Activated CD8-positive, alpha-beta memory T cell treated with anti-CD3 and anti-CD28 coated beads for 24 hours (primary cell): ENCODE results near the gene PRDX3.

Experiments used
- DNase-seq: peaks from one replicate; pipeline ENCODE4 v3.0.0-alpha.2; 2020

Gene PRDX3

DNA sequence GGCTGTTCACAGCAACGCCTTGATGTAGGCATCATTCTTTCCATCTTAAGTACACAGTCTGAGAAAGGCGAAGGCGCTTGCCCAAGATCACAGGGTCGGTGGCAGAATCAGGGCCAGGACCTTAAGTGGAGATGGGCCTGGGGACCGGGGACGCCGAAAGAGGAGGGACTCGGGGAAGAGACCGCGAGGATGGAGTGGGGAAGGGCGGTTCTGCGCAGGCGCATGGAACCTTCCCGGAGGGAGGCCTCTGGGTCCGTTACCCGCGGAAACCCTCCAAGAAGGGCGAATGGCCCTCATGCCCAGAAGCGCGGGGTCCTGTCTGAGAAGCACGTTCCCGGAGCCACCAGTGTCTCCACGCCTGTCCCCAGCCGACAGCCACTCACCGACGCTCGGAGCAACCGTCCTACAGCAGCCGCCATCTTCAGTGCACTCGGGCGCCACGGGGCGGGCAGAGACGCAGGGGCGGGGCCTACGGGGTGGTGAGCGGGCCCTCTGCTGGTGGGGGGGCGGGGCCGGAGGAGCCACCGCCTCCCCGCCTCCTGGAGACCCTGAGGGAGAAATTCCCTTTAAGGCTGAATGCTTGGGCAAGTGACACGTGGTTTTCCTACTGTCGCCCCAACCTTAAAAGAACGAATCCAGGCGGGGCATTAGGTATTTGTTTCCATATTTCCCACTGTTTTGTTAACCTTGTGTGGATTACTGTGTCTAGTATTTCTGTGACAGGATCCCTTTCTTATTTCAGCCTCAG, at the start of gene PRDX3:
Gene PRDX3, minus strand, starts transcription at position 441 of the 748 bp plus-strand sequence. Its CDS starts 22 bp downstream, at position 419.
- peak; percentile 97 for DNase-seq

GRCh38 chr10:119227825-119228224, 49.2 kb upstream of the PRDX3 start:
- no peak for DNase-seq

DNA sequence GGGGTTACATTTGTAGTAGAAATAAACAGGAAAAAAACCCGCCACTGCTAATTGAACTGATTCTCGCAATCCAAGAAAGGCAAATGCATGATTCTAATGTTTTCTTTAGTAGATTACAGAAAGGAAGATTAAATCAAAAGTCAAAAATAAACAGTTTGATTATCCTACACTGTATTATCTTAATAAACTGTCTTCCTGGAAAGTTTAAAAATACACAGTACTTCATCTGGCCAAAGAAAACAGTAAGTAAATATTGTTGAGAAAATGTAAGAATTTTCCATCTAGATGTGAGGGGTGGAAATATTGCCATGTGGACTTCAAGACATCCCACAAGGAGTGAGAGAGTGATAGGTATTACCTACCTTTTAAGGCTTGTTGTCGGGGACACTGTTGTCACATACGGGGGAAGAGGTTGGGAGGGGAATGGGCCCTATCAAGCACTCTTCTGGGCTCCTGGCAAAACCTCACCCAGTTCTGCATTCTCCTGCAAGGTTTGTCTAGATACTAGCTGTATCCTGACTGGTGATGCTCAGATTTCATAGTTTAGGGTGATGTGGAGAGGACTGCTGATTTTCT, 46.6 kb upstream of the PRDX3 start:
- DNase-seq = no peak

DNA sequence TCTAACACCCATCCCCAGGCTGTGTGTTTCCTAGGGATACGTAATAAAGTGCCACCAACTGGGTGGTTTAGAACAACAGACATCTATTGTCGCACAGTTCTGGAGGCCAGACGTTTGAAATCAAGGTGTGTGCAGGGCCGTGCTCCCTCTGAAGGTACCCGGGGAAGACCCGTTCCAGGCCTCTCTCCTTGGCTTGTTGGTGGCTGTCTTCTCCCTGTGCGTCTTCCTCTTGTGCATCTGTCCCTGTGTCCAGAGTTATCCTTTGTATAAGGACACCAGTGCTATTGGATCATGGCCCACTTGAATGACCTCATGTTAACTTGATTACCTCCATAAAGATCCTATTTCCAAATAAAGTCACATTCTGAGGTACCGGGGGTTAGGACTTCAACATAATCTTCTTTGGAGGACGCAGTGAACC, 44.4 kb upstream of the PRDX3 start:
- DNase-seq = no peak

- no peak for DNase-seq
Observed at GRCh38 chr10:119222537-119222936, 43.9 kb upstream of the PRDX3 start.

- DNase-seq = no peak
Observed at GRCh38 chr10:119221666-119222065, 43.1 kb upstream of the PRDX3 start.

- DNase-seq = no peak
Observed at GRCh38 chr10:119221201-119221600, 42.6 kb upstream of the PRDX3 start.

DNA sequence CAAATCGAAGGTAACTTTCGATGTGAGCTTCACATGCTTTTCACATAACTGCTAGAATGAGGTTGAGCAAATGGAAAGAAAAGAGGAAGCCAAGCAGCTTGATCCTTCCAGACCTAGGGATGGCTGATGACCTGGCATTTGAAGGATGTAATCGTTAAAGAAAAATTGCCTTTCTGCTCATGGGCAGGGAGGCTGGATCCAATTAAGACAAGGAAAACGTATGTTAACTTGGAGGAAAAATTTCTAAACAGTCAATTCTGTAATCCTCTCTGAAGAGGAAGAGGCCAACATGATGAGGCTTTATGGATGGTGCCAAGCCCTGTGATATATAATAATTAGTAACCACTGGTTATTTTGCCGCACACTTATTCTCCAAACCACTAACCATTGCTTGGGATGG, 41.3 kb upstream of the PRDX3 start:
- no peak for DNase-seq

DNA sequence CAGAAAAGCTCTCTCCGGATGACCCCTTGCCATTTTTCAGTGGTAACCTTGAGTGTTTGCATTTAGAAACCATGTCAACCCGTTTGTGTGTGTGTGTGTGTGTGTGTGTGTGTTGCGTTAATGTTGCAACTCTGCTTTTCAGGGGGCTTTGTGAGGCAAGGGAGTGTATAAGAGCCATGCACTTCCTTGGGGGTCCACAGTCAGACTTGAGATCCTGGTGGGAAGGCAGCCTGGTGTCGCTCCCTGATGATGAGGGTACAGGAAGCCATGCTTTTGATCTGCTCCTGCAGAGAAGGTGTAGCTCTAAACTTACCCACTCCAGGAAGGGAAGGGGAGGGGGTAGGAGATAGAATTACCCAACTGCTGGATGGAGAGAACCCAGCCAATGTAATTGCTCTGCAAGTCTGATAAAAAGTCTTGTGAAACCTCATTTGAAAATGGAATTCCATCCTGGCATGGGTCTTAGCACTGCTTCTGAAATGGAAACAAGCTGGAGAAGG, 39.4 kb upstream of the PRDX3 start:
- no peak for DNase-seq

- no peak for DNase-seq
Observed at GRCh38 chr10:119217401-119217800, 38.8 kb upstream of the PRDX3 start.

DNA sequence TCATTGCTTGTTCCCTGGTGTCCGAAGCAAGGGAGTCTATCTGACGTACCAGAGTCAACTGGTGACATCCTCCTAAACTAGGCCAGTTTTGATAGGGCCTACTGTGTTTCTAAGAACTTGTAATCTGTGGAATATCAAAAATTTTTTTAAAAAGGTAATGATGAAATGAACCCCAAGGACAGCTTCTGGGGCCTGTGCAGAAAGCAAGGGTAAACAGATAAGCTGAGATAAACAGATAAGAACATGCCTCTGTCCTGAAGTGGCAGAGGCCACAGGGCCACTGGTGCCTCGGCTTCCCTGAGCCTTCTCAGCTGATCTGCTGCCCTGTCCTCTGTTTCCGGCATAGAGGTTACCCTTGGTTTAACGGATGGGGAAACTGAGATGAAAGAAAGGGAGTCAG, 37.5 kb upstream of the PRDX3 start:
- no peak for DNase-seq

DNA sequence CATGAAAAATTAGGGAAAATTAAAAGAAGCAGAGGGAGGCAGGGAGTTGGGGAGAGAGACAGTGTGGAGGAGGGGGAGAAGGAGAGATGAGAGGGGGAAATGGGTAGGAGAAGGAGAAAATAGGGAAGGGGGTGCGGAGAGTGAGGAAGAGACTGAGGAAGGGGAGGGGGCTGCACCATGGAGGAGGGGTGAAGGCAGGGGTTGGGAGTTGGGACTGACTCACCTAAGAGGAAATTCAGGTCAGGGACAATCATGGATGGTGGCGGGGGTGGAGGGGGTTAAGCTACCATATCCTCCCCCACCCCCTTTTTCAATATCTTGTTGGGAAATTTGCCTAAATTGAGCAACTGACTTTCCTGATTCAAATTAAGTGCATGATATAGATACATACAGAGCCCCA, 36.8 kb upstream of the PRDX3 start:
- DNase-seq = no peak

DNA sequence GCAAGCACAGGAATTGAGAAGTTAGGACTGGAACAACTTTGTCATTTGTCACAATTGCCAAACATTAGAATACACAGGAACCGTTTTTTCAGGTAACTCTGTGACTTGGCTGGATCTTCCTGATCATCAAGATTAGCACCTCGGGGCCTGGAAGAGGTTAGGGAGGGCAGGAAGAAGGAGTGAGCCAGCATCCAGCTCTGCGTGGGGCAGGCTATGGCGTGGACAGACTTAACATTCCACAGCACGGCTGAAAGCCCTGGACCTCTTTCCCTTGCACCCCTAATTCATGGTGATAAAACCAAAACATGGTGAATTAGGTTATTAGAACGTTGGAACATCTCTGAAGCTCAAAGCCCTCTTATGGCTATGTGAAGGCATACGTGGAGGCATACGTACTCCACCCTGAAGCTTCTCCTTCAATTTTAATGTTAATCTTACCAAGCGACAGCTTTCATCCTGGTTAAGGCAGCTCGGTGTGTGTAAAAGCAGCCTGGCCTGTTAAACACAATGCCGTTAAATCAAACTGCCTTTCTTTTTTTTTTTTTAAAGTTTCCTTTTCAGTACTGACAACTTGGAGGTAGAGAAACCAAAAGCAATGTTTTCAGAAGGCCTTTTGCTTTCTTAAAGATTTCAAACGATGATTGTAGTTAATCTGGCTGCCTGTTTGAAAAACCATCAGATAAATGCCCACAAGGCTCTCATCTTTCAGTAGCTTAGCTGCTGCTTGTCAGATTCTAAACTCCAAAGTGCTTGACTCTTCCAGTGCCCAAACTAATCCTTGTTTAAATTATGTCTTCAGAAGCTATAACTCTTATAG, 33.2 kb upstream of the PRDX3 start:
- no peak for DNase-seq

DNA sequence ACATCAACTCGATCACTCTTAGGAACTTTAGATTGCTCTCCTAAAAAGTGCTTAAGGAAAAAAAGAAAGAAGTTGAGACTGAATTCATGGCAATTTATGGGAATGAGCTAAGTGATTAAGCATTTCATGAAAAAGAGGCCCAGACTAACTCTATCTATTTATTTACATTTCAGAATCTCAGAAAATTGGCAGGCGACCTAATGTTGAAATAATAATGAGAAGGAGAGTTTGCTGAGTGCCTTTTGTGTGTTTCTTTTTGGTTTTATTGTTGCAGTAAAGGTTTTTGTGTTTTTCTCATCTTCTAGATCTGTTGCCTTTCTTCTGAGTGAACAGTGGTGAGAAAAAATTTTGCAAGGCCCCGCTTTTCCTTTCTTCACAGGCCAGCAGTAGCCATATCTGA, 32.6 kb upstream of the PRDX3 start:
- DNase-seq = no peak

- DNase-seq = no peak
Observed at GRCh38 chr10:119210633-119211032, 32.0 kb upstream of the PRDX3 start.

GRCh38 chr10:119209736-119210355, 31.2 kb upstream of the PRDX3 start:
- DNase-seq = no peak

- DNase-seq = peak; percentile 79
Observed at GRCh38 chr10:119209035-119209735, 30.6 kb upstream of the PRDX3 start.

- no peak for DNase-seq
Observed at GRCh38 chr10:119208553-119208940, 29.9 kb upstream of the PRDX3 start.

DNA sequence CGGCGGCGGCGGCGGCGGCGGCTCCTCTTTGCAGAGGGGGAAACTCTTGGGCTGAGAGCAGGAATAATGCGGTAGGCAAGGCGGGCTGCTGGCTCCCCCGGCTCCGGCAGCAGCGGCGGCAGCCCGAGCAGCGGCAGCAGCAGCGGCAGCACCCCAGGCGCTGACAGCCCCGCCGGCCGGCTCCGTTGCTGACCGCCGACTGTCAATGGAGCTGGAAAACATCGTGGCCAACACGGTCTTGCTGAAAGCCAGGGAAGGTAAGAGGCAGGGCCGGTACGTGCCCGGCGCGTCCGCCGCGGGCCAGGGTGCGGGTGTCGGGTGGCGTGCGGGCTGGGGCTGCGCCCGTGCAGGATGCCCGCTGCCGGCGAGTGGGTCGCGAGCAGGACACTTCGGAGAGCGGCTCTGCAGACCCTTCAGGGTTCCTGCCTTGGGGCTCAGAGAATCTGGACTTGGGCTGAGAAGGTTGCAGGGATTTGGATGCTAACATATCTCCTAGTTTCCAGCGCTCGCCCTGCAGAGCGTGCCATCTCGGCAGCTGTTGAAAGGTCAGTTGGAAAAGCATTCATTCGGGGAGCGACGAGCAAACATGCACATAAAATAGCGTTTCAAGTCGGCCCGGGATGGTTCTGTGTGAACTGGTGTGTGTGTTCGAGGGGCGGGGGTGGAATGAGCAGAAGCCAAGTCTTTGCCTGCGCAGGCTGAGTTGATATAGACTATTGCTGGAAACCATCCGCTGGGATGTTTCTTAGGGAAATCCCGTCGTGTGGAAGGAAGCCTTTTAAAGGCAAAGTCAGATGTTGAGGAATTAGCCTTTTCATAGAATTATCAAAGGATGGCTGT, 29.3 kb upstream of the PRDX3 start:
- DNase-seq = peak; percentile 81

- DNase-seq = peak; percentile 94
Observed at GRCh38 chr10:119207366-119207666, 28.7 kb upstream of the PRDX3 start, which contains the start of gene GRK5. GRK5 (plus strand) TSS chr10:119207571; CDS start chr10:119207918, 347 bp downstream.

GRCh38 chr10:119206603-119207365, 28.2 kb upstream of the PRDX3 start:
- peak; percentile 91 for DNase-seq
